Placental pericyte (primary cell): ENCODE data around the gene CCL21. TPM values are rescaled to one million over a fixed set of nuclear protein-coding genes. Genes with fewer than 3 reads are reported as not detected.

ENCODE experiments used
- small RNA-seq: library from RNA; depleted of rRNA; stranded (forward); fragments of <200 nt; gene quantifications from one replicate; pipeline ENCODE3, GENCODE V24; 2012; ENCODE audit warnings: low replicate concordance
- total RNA-seq: library from RNA; depleted of rRNA; stranded (reverse); fragments of >200 nt; gene quantifications from 2 replicates; pipeline ENCODE4 v1.2.3, GENCODE V29; 2012

Gene CCL21, protein sequence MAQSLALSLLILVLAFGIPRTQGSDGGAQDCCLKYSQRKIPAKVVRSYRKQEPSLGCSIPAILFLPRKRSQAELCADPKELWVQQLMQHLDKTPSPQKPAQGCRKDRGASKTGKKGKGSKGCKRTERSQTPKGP
- total RNA-seq = not detected in 2 replicates

DNA sequence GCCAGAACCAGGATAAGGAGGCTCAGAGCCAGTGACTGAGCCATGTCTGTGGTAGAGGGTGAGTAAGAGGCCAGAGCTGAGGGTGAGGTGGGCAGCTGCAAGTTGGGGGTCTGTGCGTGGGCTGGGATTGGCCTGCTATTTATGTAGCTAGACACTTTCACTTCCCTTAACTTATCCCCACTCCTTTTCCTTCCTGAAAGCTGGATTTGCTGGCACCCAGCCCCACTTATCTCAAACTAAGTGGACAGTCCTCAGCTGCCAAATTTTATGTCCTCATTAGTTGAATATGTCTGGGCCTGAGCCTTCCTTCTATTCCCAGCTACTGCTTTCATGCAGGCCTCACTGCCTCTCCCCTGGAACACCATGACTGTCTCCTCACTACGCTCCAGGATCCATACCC is at the start of gene CCL21:
Gene CCL21 (minus strand): TSS at position 114 of the 400 bp plus-strand sequence. CDS start 70 bp downstream, at position 44.

DNA sequence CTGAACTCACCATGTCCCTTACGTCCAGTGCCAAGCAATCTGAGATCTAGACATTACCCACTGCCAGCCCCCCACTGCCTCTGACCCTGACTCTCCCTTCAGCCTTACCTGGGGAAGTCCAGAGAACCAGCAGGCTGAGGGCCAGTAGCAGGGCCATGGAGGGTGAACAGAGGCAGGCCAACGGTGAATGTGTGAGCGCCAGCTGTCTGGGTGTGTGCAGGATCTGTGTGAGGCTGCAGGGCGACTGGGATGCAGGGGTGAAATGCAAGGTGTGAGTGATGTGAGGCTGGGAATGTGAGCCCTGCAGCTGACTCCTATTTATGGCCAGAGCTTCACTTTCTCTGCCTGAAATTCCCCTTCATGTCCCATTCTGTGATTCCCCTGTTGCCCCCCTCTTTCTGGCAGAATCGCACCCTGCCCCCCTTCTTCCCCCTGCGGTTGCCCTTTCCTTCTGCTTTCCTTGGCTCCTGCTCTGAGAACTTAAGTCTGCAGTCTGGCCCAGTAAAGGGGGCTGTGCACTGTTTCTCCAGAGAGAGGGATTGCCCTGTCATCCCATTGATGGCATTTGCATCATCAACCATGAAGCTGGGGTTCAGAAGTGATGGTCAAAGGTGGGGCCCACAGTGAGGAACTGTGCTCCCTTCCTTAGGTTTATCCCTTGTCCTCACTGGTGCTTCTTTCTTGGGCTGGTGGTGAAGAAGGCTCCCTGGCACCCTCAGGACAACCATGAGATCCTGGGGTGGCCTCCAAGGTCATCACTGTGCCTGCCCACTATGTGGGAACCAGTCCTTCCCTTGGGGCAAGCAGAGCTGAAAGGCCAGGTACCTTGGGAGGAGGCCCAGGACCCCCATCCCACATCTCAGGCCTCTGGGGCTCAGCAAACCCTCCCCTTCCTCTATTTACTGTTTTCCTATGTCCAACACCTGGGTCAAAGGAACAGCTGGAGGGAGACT is 18.7 kb downstream of the CCL21 start, which contains the start of gene CCL19:
Gene CCL19 (minus strand): TSS at position 294 of the 953 bp plus-strand sequence. CDS start 137 bp downstream, at position 157.

DNA sequence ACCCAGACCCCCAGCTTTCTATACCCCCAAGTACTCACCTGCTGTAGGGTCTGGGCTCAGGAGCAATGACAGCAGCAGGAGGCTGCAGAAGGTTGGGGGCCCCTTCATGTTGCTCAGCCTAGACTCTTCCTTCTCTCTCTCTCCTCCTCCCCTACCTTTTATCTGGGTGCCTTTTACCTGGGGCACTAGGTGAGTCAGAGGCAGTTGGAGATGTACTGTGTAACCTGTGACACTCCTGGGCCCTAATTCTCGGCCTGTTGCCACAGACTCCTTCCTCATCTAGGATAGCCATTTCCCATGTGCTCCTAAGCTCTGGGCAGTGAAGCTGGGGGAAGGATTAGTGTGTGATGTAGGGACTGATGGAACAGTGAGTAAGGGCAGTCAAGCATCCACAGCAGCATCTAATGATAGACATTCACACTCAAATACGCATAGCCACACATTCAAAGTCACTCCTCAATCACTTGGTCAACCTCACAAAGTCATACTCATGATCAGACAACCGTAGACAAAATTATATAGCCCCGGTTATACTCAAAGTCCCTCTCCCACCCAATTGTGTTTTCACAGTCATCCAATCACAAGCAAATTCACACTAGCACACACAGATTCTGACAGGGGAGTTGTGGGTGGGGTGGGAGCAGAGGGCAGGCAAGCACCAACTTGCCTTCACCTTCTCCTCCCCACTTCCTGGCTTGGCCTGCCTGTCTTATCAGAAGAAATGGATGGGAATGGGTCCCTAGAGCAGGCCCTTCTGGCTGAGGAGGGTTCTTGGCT is 47.2 kb downstream of the CCL21 start, which contains the start of gene CCL27:
Gene CCL27 (minus strand): TSS at position 132 of the 777 bp plus-strand sequence. CDS start 24 bp downstream, at position 108.

Small RNA genes within 50 kb of the gene (small RNA-seq; reads per million reads assigned to genes)
- gene CCL27 = not detected

Other genes with a start within 250 kb of the CCL21 start
- 0.14 TPM in 1 of 2 replicates, not detected in the other for gene ENHO, start 187.1 kb downstream of the CCL21 start, total RNA-seq
- gene CNTFR, start 120.4 kb downstream of the CCL21 start, total RNA-seq = not detected in 2 replicates
- 10.0 and 17.3 TPM in 2 replicates for gene RPP25L, start 98.0 kb downstream of the CCL21 start, total RNA-seq
- 68.3 and 81.2 TPM in 2 replicates for gene DCTN3, start 89.6 kb downstream of the CCL21 start, total RNA-seq
- gene ARID3C, start 81.1 kb downstream of the CCL21 start, total RNA-seq = 0.22 TPM in 1 of 2 replicates, not detected in the other
- gene SIGMAR1, start 72.3 kb downstream of the CCL21 start, total RNA-seq = 70.0 and 112 TPM in 2 replicates
- gene GALT, start 63.5 kb downstream of the CCL21 start, total RNA-seq = 29.3 and 35.9 TPM in 2 replicates
- 5.9 and 10.2 TPM in 2 replicates for gene IL11RA, start 58.0 kb downstream of the CCL21 start, total RNA-seq
- gene CCL27, start 47.5 kb downstream of the CCL21 start, total RNA-seq = not detected in 2 replicates
- gene CCL19, start 18.9 kb downstream of the CCL21 start, total RNA-seq = not detected in 2 replicates
- gene PHF24, start 248.1 kb upstream of the CCL21 start, total RNA-seq = not detected in 2 replicates